Ishikawa (cell line): Measurements from ENCODE around the gene UNC5B.

Experiments used
- CEBPB ChIP-seq: IDR thresholded peaks from 2 replicates; pipeline ENCODE4 v1.6.1; 2012
- REST ChIP-seq: IDR thresholded peaks from 2 replicates; pipeline ENCODE4 v1.6.1; 2012; ENCODE audit warnings: low read depth, mild to moderate bottlenecking
- TAF1 ChIP-seq: IDR thresholded peaks from 2 replicates; pipeline ENCODE4 v1.6.1; 2012; ENCODE audit warnings: low read depth, mild to moderate bottlenecking
- TCF12 ChIP-seq: IDR thresholded peaks from 2 replicates; pipeline ENCODE4 v1.6.1; 2012; ENCODE audit warnings: low read depth
- TEAD4 ChIP-seq: IDR thresholded peaks from 2 replicates; pipeline ENCODE4 v1.6.1; 2012

DNA sequence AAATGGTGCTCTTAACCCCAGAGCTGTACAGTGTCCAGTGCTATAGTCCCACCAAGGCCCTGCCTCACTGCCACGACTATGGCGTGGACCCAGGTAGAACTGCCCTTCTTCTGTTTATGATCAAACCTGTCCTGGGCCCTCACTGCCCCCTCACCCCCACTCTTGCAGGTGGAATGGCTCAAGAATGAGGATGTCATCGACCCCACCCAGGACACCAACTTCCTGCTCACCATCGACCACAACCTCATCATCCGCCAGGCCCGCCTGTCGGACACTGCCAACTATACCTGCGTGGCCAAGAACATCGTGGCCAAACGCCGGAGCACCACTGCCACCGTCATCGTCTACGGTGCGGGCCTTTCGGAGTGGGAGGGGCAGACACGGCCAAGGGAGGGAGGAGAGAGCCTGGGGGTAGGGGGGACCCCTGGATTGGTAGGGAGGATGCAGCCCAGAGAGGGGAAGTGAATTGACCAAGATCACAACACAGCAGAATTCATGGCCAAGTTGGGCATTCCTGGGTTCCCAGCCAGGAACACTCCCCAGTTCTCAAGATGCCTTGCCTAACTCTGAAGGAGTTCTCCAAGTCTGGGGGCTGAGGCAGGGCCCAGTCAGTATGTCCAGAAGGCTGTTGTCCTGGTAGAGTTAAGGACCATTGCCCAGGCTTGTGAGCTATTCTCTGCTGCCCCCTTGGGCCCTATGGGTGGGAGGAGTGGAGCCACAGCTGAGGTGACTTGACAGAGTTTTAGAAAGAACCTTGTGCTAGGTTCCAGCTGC is 74.3 kb downstream of the UNC5B start:
- TF ChIP-seq REST (no peak), CEBPB (no peak), TEAD4 (no peak), TAF1 (no peak), TCF12 (no peak)
